Keratinocyte (primary cell): Measurements from ENCODE around the gene PRKAG2.

ENCODE experiments used
- CTCF ChIP-seq, 3 experiments: IDR thresholded peaks in 1 of 3; conservative IDR thresholded peaks in 1 of 3; optimal IDR thresholded peaks in 1 of 3; 2 replicates in 2 of 3; 3 replicates in 1 of 3; pipeline versions ENCODE3 to v1.5.1; 2011; ENCODE audit warnings: low read length in 3 of 3, mild to moderate bottlenecking in 3 of 3, moderate library complexity in 2 of 3, control low read depth in 1 of 3, inconsistent platforms in 1 of 3; ENCODE audit not compliant: insufficient read depth in 2 of 3; ENCODE audit errors: extremely low read depth in 1 of 3
- EZH2 ChIP-seq: IDR thresholded peaks from one replicate; pipeline ENCODE4 v1.6.1; 2012; ENCODE audit warnings: inconsistent platforms, mild to moderate bottlenecking, low read length, moderate library complexity

GRCh38 chr7:151763420-151763984, 113.4 kb downstream of the PRKAG2 start:
- TF ChIP-seq CTCF (optimal IDR thresholded peaks at IDR 0.05 in 1 of 3, IDR thresholded peaks at IDR 0.05 in 1 of 3, conservative IDR thresholded peaks at IDR 0.05 in 1 of 3; ENCODE audit: extremely low read depth in 1 of 3, insufficient read depth in 2 of 3, low read length in 3 of 3): no peak
- TF ChIP-seq EZH2: no peak
